ENCODE results near the gene PRDM2.

DNA sequence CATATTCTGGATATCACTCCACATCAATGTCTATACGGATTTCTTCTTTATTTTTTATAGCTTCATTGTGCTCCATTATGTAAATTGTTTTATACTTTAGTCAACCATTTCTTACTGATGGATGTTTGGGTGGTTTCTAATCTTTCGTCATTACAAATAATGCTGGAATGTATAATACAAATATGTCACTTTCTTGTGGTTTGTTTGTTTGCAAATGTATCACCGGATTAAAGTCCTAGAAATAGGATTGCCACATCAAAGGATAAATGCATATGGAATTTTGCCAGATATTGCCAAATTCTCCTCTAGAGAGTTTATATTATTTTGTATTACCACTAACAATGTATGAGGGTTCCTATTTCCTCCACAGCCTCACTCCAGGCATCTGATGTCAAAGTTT lies 48.7 kb upstream of the PRDM2 start:
- TF ChIP-seq, protein P1, sequence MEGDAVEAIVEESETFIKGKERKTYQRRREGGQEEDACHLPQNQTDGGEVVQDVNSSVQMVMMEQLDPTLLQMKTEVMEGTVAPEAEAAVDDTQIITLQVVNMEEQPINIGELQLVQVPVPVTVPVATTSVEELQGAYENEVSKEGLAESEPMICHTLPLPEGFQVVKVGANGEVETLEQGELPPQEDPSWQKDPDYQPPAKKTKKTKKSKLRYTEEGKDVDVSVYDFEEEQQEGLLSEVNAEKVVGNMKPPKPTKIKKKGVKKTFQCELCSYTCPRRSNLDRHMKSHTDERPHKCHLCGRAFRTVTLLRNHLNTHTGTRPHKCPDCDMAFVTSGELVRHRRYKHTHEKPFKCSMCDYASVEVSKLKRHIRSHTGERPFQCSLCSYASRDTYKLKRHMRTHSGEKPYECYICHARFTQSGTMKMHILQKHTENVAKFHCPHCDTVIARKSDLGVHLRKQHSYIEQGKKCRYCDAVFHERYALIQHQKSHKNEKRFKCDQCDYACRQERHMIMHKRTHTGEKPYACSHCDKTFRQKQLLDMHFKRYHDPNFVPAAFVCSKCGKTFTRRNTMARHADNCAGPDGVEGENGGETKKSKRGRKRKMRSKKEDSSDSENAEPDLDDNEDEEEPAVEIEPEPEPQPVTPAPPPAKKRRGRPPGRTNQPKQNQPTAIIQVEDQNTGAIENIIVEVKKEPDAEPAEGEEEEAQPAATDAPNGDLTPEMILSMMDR (IDR thresholded peaks at IDR 0.05): no peak
- TF ChIP-seq POLR2AphosphoS5 (IDR thresholded peaks at IDR 0.05): no peak

Data from suprapubic skin (tissue), 3 donors.